GM23338 (cell line): Measurements from ENCODE around the gene IDH3A. TPM values are rescaled to one million over a fixed set of nuclear protein-coding genes. Genes with fewer than 3 reads are reported as not detected.

Experiments
- ATAC-seq: fragments of 200-7000 bp; cut with Tn5 transposase; 3 replicates; pipeline ENCODE4 v1.9.1; 2020
- DNase-seq: peaks from one replicate; pipeline ENCODE4 v3.0.0-alpha.2; 2015; ENCODE audit warnings: low spot score
- H2AFZ ChIP-seq: fragments of 200-600 bp; sonication (generic); 2 replicates; pipeline ENCODE4 v1.8.0; 2016; ENCODE audit warnings: antibody characterized with exemption, mild to moderate bottlenecking, moderate library complexity
- H3F3A ChIP-seq: fragments of 200-600 bp; sonication (generic); replicated peaks from 2 replicates; pipeline ENCODE4 v1.8.0; 2017; ENCODE audit warnings: antibody characterized with exemption, mixed run types, low read depth
- H3K27ac ChIP-seq: fragments of 200-600 bp; sonication (generic); 2 replicates; pipeline ENCODE4 v1.6.1; 2016; ENCODE audit warnings: low read depth
- H3K27me3 ChIP-seq: fragments of 200-600 bp; sonication (generic); 2 replicates; pipeline ENCODE4 v1.8.0; 2016; ENCODE audit warnings: mild to moderate bottlenecking, mixed run types, moderate library complexity; ENCODE audit not compliant: insufficient read depth
- H3K36me3 ChIP-seq: fragments of 200-600 bp; sonication (generic); 2 replicates; pipeline ENCODE4 v1.8.0; 2016; ENCODE audit warnings: mild to moderate bottlenecking; ENCODE audit not compliant: insufficient read depth
- H3K4me1 ChIP-seq: fragments of 200-600 bp; sonication (generic); 2 replicates; pipeline ENCODE4 v1.8.0; 2016; ENCODE audit warnings: mild to moderate bottlenecking, moderate library complexity; ENCODE audit not compliant: insufficient read depth
- H3K4me2 ChIP-seq: fragments of 200-600 bp; sonication (generic); 2 replicates; pipeline ENCODE4 v1.7.1; 2017; ENCODE audit warnings: mixed run types
- H3K4me3 ChIP-seq: fragments of 200-600 bp; sonication (generic); 2 replicates; pipeline ENCODE4 v1.6.1; 2016; ENCODE audit warnings: mixed run types
- H3K79me2 ChIP-seq: fragments of 200-600 bp; sonication (generic); replicated peaks from 2 replicates; pipeline ENCODE4 v1.8.0; 2017; ENCODE audit warnings: mild to moderate bottlenecking; ENCODE audit not compliant: insufficient read depth
- H3K9me2 ChIP-seq: fragments of 200-600 bp; sonication (generic); 2 replicates; pipeline ENCODE4 v1.8.0; 2017; ENCODE audit not compliant: insufficient read depth
- H4K20me1 ChIP-seq: fragments of 200-600 bp; sonication (generic); replicated peaks from 2 replicates; pipeline ENCODE4 v1.8.0; 2017; ENCODE audit warnings: mild to moderate bottlenecking; ENCODE audit not compliant: insufficient read depth
- H3K27ac Mint-ChIP-seq: 2 replicates; pipeline ENCODE4 v1.8.0; 2020; ENCODE audit warnings: inconsistent platforms, mild to moderate bottlenecking, moderate library complexity, mixed read lengths
- H3K27me3 Mint-ChIP-seq: 3 replicates; pipeline ENCODE4 v1.8.0; 2022; ENCODE audit warnings: low read depth, mild to moderate bottlenecking, moderate library complexity, mixed read lengths, inconsistent platforms; ENCODE audit not compliant: insufficient read depth, poor library complexity
- H3K36me3 Mint-ChIP-seq: 3 replicates; pipeline ENCODE4 v1.8.0; 2021; ENCODE audit warnings: low read depth, mild to moderate bottlenecking, inconsistent platforms, moderate library complexity, mixed read lengths
- H3K4me1 Mint-ChIP-seq: 3 replicates; pipeline ENCODE4 v1.8.0; 2020; ENCODE audit warnings: mild to moderate bottlenecking, inconsistent platforms, mixed read lengths
- H3K4me3 Mint-ChIP-seq: 3 replicates; pipeline ENCODE4 v1.8.0; 2021; ENCODE audit warnings: moderate library complexity, mild to moderate bottlenecking, inconsistent platforms, mixed read lengths
- H3K9me3 Mint-ChIP-seq: 3 replicates; pipeline ENCODE4 v1.8.0; 2020; ENCODE audit warnings: moderate library complexity, mild to moderate bottlenecking, inconsistent platforms, mixed read lengths
- CREB1 ChIP-seq: fragments of 250-450 bp; sonication (Bioruptor Pico); IDR thresholded peaks from 2 replicates; pipeline ENCODE4 v1.5.0; 2020; ENCODE audit warnings: low read depth, mild to moderate bottlenecking, moderate library complexity
- JUNB ChIP-seq: IDR thresholded peaks from one replicate; pipeline ENCODE4 v1.6.1; 2016; ENCODE audit warnings: antibody characterized with exemption; ENCODE audit not compliant: unreplicated experiment
- NANOG ChIP-seq: IDR thresholded peaks from 2 replicates; pipeline ENCODE4 v1.6.1; 2016; ENCODE audit warnings: antibody characterized with exemption, borderline replicate concordance
- ZNF331 ChIP-seq: fragments of 250-450 bp; sonication (Bioruptor Pico); IDR thresholded peaks from 2 replicates; pipeline ENCODE4 v1.5.0; 2020; ENCODE audit warnings: low read depth, mild to moderate bottlenecking, moderate library complexity
- ZNF462 ChIP-seq: fragments of 250-450 bp; sonication (Bioruptor Pico); IDR thresholded peaks from 2 replicates; pipeline ENCODE4 v1.5.0; 2020; ENCODE audit warnings: mild to moderate bottlenecking, moderate library complexity
- polyA plus RNA-seq: library from polyadenylated mRNA; unstranded; fragments of >200 nt; fragmentation: Nextera tagmentation; extraction: Ambion mirVana; gene quantifications from 2 replicates; pipeline ENCODE4 v1.2.1, GENCODE V29; 2016
- total RNA-seq: library from RNA; depleted of rRNA; stranded (reverse); fragments of >200 nt; shearing (Covaris generic); gene quantifications from 2 replicates; pipeline ENCODE4 v1.2.3, GENCODE V29; 2014; rRNA removed

The IDH3A gene
- total and polyA plus RNA-seq, 2 experiments from 2014 or later, result 24.1 to 41.6 TPM

DNA sequence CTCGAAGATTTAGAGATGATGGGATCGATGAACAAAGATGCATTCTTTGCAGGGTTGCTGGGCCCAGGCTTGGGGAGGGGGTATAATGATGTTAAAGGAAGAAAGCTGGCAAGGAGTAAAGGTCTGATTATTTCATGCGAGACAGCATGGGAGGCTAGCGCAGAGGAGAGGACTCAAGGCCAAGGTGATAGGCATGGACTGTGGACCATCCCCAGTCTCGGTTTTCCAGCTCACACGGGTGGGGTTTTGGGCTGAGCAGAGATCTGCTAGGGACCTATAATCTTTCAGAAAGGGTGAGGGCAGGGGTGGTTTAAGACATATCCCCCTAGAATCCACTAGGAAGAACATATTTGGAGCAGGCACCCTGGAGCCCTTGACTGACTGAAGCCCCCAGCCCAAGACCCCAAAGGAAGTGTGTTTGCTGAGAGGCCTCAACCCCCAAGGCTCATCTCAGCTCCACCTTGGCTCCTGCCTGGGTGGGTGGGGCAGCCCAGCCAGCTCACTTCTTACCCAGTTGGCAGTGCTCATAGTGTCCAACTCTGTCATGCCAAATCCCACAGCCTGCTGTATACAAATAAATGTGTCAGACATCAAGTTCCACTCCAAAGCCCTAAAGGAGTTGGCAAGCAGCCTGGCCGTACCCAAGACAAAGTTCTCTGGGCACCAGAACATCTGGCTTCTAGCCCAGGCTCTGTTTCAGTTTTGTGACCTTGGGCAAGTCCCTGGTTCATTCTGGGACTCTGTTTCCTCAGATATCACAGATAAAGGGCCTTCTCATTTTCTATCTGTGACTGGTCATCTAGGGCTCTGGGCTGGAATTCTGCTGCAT lies 67.3 kb downstream of the IDH3A start (continued):
- TF ChIP-seq ZNF331 (CRISPR knock-in tag), result no peak

DNA sequence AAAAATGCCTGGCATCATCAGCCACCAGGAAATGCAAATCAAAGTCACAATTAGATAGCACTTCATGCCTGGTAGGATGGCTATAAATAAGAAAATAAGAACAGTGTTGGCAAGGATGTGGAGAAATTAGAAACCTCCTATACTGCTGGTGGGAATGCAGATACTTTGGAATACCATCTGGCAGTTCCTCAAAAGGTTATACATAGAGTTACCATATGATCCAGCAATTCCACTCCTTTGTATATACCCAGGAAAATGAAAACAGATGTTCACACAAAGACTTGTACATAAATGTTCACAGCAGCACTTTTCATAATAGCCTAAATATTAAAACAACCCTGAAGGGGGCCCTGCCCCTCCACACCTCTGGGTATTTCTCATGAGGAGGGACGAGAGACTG lies 71.6 kb downstream of the IDH3A start:
- Mint-ChIP-seq H3K9me3 (no peaks in the 10 kb centered on the region; the same call in 2 of the 3 replicates), H3K4me1 (peaks cover 6% of the 10 kb centered on the region; the same call in 2 of the 3 replicates), H3K27ac (peak overlapping the region; percentile 11; the same call in 1 of the 2 replicates), H3K27me3 (no peaks in the 10 kb centered on the region), H3K36me3 (peaks cover 3% of the 10 kb centered on the region; the same call in 1 of the 3 replicates), H3K4me3 (no peak overlapping the region)
- H3F3A ChIP-seq, result no peaks in the 10 kb centered on the region
- H3K4me3 ChIP-seq, result no peak overlapping the region
- H3K9me2 ChIP-seq, result no peaks in the 10 kb centered on the region
- H3K4me1 ChIP-seq, result no peaks in the 10 kb centered on the region; the same call in 1 of the 2 replicates
- TF ChIP-seq NANOG (no peak), JUNB (no peak), ZNF462 (CRISPR knock-in tag) (no peak), CREB1 (CRISPR knock-in tag) (no peak), ZNF331 (CRISPR knock-in tag) (no peak)
- no peak overlapping the region for H2AFZ ChIP-seq
- H3K27me3 ChIP-seq, result no peaks in the 10 kb centered on the region
- H3K27ac ChIP-seq, result no peak overlapping the region
- DNase-seq (no peak), ATAC-seq (no peak)
- no peak overlapping the region for H3K4me2 ChIP-seq
- H3K79me2 ChIP-seq, result no peaks in the 10 kb centered on the region
- H4K20me1 ChIP-seq, result no peaks in the 10 kb centered on the region
- no peaks in the 10 kb centered on the region; the same call in 1 of the 2 replicates for H3K36me3 ChIP-seq

Other genes starting within 250 kb of the IDH3A start
- 17.0 and 17.8 TPM in 2 replicates for gene TBC1D2B, start 71.7 kb upstream of the IDH3A start, total RNA-seq
- gene TBC1D2B, start 71.7 kb upstream of the IDH3A start, polyA plus RNA-seq, result 3.6 and 5.2 TPM in 2 replicates
- gene SH2D7, start 56.8 kb upstream of the IDH3A start, total RNA-seq, result not detected in 2 replicates
- 0.31 and 0.33 TPM in 2 replicates for gene SH2D7, start 56.8 kb upstream of the IDH3A start, polyA plus RNA-seq
- gene CIB2, start 17.9 kb upstream of the IDH3A start, total RNA-seq, result 62.6 and 64.4 TPM in 2 replicates
- gene CIB2, start 17.9 kb upstream of the IDH3A start, polyA plus RNA-seq, result 56.6 and 59.5 TPM in 2 replicates
- gene ACSBG1, start 85.2 kb downstream of the IDH3A start, total RNA-seq, result 7.3 and 10.0 TPM in 2 replicates
- gene ACSBG1, start 85.2 kb downstream of the IDH3A start, polyA plus RNA-seq, result 1.9 TPM in 2 replicates
- 10.3 and 12.5 TPM in 2 replicates for gene DNAJA4, start 115.2 kb downstream of the IDH3A start, total RNA-seq
- gene DNAJA4, start 115.2 kb downstream of the IDH3A start, polyA plus RNA-seq, result 5.0 and 5.4 TPM in 2 replicates
- gene SKIC8, start 150.2 kb downstream of the IDH3A start, total RNA-seq, result 47.0 and 59.4 TPM in 2 replicates
- 68.6 and 73.8 TPM in 2 replicates for gene SKIC8, start 150.2 kb downstream of the IDH3A start, polyA plus RNA-seq
- 127 and 156 TPM in 2 replicates for gene CRABP1, start 191.0 kb downstream of the IDH3A start, total RNA-seq
- gene CRABP1, start 191.0 kb downstream of the IDH3A start, polyA plus RNA-seq, result 522 and 536 TPM in 2 replicates